Gastrocnemius medialis (tissue), 4 donors: ENCODE results near the gene DSE. TPM values are rescaled to one million over a fixed set of nuclear protein-coding genes. Genes with fewer than 3 reads are reported as not detected.

Experiments used
- ATAC-seq, 2 donors: fragments of 150-250 bp; one replicate each; pipeline ENCODE4 v1.9.1; 2016
- DNase-seq, 2 donors: peaks; one replicate each; pipeline ENCODE4 v3.0.0-alpha.2; 2019
- H3K27ac ChIP-seq, 4 donors: fragments of 200-600 bp; sonication (generic); 1 replicate in 1 of 4; 2 replicates in 3 of 4; pipeline ENCODE4 v1.5.1; 2016 to 2018; ENCODE audit warnings: mild to moderate bottlenecking in 2 of 4, moderate library complexity in 1 of 4
- H3K27me3 ChIP-seq, 3 donors: fragments of 200-600 bp; sonication (generic) in 2 of 3; 1 replicate in 1 of 3; 2 replicates in 2 of 3; pipeline versions ENCODE4 v1.5.1 to v1.6.0; 2016 to 2019; ENCODE audit warnings: mild to moderate bottlenecking in 1 of 3, moderate library complexity in 1 of 3
- H3K36me3 ChIP-seq, 2 donors: fragments of 200-600 bp; sonication (generic) in 1 of 2; one replicate each; pipeline ENCODE4 v1.5.1; 2017 to 2018
- H3K4me1 ChIP-seq, 2 donors: fragments of 200-600 bp; sonication (generic) in 1 of 2; one replicate each; pipeline ENCODE4 v1.5.1; 2016 to 2017; ENCODE audit warnings: mild to moderate bottlenecking in 2 of 2
- H3K4me3 ChIP-seq, 4 donors: fragments of 200-600 bp; sonication (generic) in 3 of 4; 1 replicate in 1 of 4; 2 replicates in 3 of 4; pipeline ENCODE4 v1.5.1; 2016 to 2019; ENCODE audit warnings: mild to moderate bottlenecking in 2 of 4
- H3K9me3 ChIP-seq, 3 donors: fragments of 200-600 bp; sonication (generic) in 2 of 3; 1 replicate in 1 of 3; 2 replicates in 2 of 3; pipeline ENCODE4 v1.5.1; 2016 to 2019
- CTCF ChIP-seq, 5 experiments: fragments of 450-650 bp in 3 of 5; fragments of 200-600 bp in 2 of 5; sonication (generic) in 2 of 5; IDR thresholded peaks in 4 of 5; conservative IDR thresholded peaks in 1 of 5; 1 replicate in 4 of 5; 2 replicates in 1 of 5; pipeline ENCODE4 v1.5.1; 2016 to 2019; ENCODE audit warnings: antibody characterized with exemption in 5 of 5, mild to moderate bottlenecking in 3 of 5, moderate library complexity in 3 of 5
- POLR2A ChIP-seq, 2 donors: fragments of 450-650 bp; IDR thresholded peaks; one replicate each; pipeline ENCODE4 v1.6.1; 2017; ENCODE audit warnings: antibody characterized with exemption in 2 of 2, mild to moderate bottlenecking in 2 of 2, moderate library complexity in 2 of 2
- in situ Hi-C, 4 donors: fragments of 200-750 bp; cut with MboI; loops; one replicate each; pipeline versions ENCODE4 v1.15.0 to v1.8.0; 2017; ENCODE audit warnings: low sequenced_read_pairs in 4 of 4
- intact Hi-C: fragments of 100-400 bp; cut with DNase I; formaldehyde crosslinking; loops from one replicate; pipeline ENCODE4 v1.15.1; 2023; ENCODE audit warnings: low total_unique reads
- total RNA-seq, 4 donors: library from RNA; depleted of rRNA; stranded (reverse); fragments of >200 nt; gene quantifications; one replicate each; pipeline versions ENCODE4 v1.1.0 to v1.2.3, GENCODE V29; 2016

The DSE gene
- total RNA-seq, 4 donors from 2014 or later, result 9.6 to 14.8 (median 11.8) TPM

DNA sequence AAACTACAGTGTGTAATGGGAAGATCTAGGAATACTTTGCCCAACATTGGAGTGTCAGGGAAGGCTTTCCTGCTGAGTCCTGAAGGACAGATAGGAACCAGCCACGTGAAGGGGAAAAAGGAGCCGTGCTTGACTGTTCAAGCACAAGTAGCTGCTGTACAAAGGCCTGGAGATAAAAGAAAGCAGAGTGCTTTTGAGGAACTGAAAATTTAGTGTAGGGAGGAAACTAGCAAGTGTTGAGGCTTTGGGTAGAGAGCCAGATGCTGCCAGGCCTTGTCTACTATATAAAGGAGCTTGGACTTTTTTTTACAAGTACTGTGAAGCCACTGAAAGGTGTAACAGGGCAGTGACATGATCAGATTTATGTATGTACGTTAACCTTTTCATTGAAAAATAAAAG, 39.0 kb downstream of the DSE start:
- no peaks in the 10 kb centered on the region for H3K27me3 ChIP-seq
- H3K4me1 ChIP-seq, result peaks cover 65 to 75% of the 10 kb centered on the region in 2 donors
- ATAC-seq, result no peak
- no peaks in the 10 kb centered on the region for H3K9me3 ChIP-seq
- peak overlapping the region; percentile 70 to 85 (median 78) for H3K27ac ChIP-seq
- no peak for DNase-seq
- H3K36me3 ChIP-seq, result no peaks in the 10 kb centered on the region
- intact Hi-C loops (loop anchor here (2.0 to 10.0 kb wide), 2 partner anchors 39 to 125 kb away; partner anchors contain the start of gene DSE), in situ Hi-C loops (no loop called here)
- no peak overlapping the region for H3K4me3 ChIP-seq
- TF ChIP-seq POLR2A (IDR thresholded peaks at IDR 0.05) (no peak), CTCF (IDR thresholded peaks at IDR 0.05 in 4 of 5, conservative IDR thresholded peaks at IDR 0.05 in 1 of 5) (no peak)

- Histone ChIP-seq H3K4me3 (peak overlapping the region; percentile 19 to 30 (median 26)), H3K36me3 (no peaks in the 10 kb centered on the region), H3K27me3 (no peaks in the 10 kb centered on the region), H3K9me3 (no peaks in the 10 kb centered on the region), H3K4me1 (peaks cover 59 to 67% of the 10 kb centered on the region in 2 donors), H3K27ac (peak overlapping the region; percentile 70 to 85 (median 78))
- intact Hi-C loops (loop anchor here (1.0 to 10.0 kb wide), 3 partner anchors 40 to 160 kb away; partner anchors contain the start of genes DSE and RWDD1), in situ Hi-C loops (no loop called here)
- no peak for TF ChIP-seq CTCF (IDR thresholded peaks at IDR 0.05 in 4 of 5, conservative IDR thresholded peaks at IDR 0.05 in 1 of 5)
- no peak for TF ChIP-seq POLR2A (IDR thresholded peaks at IDR 0.05)
- peak; percentile 95 to 99 for ATAC-seq
- DNase-seq, result peak; percentile 70 to 82
These were observed 40.5 kb downstream of the DSE start for GRCh38 chr6:116411284-116411623.

DNA sequence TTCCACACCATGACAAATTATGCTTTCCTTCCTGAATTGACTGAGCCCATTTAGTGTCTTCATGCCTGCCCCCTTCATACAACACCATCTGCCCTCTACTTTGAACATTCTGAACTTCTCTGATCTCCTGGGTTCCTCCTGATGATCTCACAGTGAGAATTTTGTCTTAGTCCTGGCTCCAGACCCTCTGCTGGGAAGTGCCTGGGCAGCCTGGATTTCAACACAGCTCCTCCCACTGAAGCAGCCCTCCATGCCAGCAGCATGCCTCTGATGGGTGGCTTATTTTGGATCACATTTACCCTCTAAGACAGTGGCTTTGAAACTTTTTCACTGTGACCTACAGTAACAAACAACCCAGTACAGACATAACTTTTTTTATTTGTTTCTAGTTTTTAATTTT, 41.5 kb downstream of the DSE start:
- in situ Hi-C loops (no loop called here), intact Hi-C loops (loop anchor here (10.0 kb wide), 1 partner anchor 127 kb away; no protein-coding TSS in a partner anchor)
- no peaks in the 10 kb centered on the region for H3K36me3 ChIP-seq
- no peak overlapping the region for H3K4me3 ChIP-seq
- no peaks in the 10 kb centered on the region for H3K27me3 ChIP-seq
- peaks cover 50 to 60% of the 10 kb centered on the region in 2 donors for H3K4me1 ChIP-seq
- TF ChIP-seq POLR2A (IDR thresholded peaks at IDR 0.05), result no peak
- TF ChIP-seq CTCF (IDR thresholded peaks at IDR 0.05 in 4 of 5, conservative IDR thresholded peaks at IDR 0.05 in 1 of 5), result no peak
- H3K27ac ChIP-seq, result peak overlapping the region; percentile 70 to 85 (median 78)
- ATAC-seq (peak in 1 of 2 donors; percentile 28), DNase-seq (peak in 1 of 2 donors; percentile 54)
- no peaks in the 10 kb centered on the region for H3K9me3 ChIP-seq

GRCh38 chr6:116413357-116413756, 42.6 kb downstream of the DSE start:
- H3K4me3 ChIP-seq, result no peak overlapping the region
- in situ Hi-C loops, result no loop called here
- no peak for TF ChIP-seq POLR2A (IDR thresholded peaks at IDR 0.05)
- DNase-seq (no peak), ATAC-seq (no peak)
- H3K4me1 ChIP-seq, result peaks cover 40 to 51% of the 10 kb centered on the region in 2 donors
- H3K9me3 ChIP-seq, result no peaks in the 10 kb centered on the region
- H3K36me3 ChIP-seq, result no peaks in the 10 kb centered on the region
- H3K27me3 ChIP-seq, result no peaks in the 10 kb centered on the region
- H3K27ac ChIP-seq, result no peak overlapping the region
- intact Hi-C loops, result loop anchor here (10.0 kb wide), 1 partner anchor 129 kb away; no protein-coding TSS in a partner anchor

DNA sequence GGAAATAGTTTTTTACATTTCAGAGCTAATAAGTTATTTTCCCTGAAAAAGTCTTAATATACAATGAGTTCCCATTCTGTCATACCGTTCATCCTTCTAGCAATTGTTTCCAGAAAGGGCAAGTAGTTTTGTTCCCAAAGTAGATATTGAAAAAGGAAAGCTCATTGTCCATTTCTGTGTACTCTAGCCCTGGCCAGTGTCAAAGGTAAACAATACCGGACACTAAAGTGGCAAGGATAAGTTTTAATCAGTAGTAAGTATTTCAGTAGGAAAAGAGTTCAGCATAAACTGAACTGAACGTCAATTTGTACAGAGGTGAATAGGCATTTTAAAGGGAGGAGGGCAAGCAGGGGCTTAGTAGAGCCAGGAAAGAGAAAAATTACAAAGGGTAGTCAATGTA, 46.9 kb downstream of the DSE start:
- intact Hi-C loops, result loop anchor here (10.0 kb wide), 1 partner anchor 133 kb away; no protein-coding TSS in a partner anchor
- ATAC-seq (no peak), DNase-seq (no peak)
- Histone ChIP-seq H3K36me3 (no peaks in the 10 kb centered on the region), H3K4me3 (no peak overlapping the region), H3K27me3 (no peaks in the 10 kb centered on the region), H3K27ac (no peak overlapping the region), H3K4me1 (peaks cover 7 to 8% of the 10 kb centered on the region in 2 donors), H3K9me3 (no peaks in the 10 kb centered on the region)
- in situ Hi-C loops, result no loop called here
- TF ChIP-seq CTCF (IDR thresholded peaks at IDR 0.05 in 4 of 5, conservative IDR thresholded peaks at IDR 0.05 in 1 of 5) (no peak), POLR2A (IDR thresholded peaks at IDR 0.05) (no peak)
